Stimulated activated CD4-positive, alpha-beta T cell treated with anti-CD3 and anti-CD28 coated beads, TNF-alpha, amount 100 ng/mL, for 48 hours (primary cell): Measurements from ENCODE around the gene CCR1.

ENCODE experiments used
- DNase-seq, 3 donors: peaks; one replicate each; pipeline ENCODE4 v3.0.0-alpha.2; 2020; ENCODE audit warnings: low read depth in 3 of 3

CCR1 gene

DNA sequence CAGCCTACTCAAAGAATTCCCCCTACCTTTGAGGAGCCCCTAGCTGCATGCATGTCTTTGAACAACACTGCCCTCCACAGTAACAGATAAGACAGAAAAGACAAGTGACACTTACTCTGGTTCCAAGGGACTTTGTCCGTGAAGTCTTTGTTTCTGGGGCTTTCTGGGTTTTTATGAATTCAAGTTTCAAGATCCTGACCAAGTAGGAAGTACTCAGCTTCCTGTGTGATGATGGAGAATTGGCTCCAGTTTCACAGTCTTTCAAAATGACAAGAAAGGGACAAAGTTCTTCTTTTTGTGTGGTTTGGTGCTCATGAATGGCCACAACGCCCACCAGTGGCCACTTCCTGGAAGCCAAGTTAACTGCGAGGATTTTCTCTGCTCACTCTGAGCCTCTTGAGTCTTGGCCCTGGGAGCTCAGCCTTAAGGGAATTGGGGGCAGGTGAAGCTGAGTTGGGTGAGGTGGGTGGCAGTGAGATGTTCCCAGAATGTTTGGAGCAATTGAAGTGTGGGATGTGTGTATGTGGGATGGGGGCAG lies at the start of gene CCR1:
CCR1 (minus strand) TSS at position 147 of the 538 bp plus-strand sequence. CDS start 4,000 bp downstream, outside the sequence.
- DNase-seq = peak; percentile 14 to 37 (median 32)

DNA sequence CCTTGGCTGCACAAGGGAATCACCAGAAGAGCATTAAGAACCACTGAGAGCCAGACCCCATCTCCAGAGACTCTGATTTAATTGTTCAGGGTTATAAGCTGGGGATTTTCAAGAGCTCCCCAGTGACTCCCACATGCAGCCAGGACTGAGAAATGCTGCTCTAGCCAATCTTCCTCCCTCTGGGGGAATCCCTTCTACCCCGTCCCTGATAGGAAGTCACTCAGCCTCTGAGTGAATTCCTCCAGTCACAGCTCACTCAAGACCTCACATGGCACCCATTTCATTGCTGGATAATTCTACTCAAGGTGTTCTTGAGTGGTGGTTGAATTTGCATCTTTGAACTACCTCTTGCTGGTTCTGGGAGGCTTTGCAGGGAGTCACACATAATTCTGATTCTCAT lies 44.9 kb upstream of the CCR1 start:
- DNase-seq = no peak

DNA sequence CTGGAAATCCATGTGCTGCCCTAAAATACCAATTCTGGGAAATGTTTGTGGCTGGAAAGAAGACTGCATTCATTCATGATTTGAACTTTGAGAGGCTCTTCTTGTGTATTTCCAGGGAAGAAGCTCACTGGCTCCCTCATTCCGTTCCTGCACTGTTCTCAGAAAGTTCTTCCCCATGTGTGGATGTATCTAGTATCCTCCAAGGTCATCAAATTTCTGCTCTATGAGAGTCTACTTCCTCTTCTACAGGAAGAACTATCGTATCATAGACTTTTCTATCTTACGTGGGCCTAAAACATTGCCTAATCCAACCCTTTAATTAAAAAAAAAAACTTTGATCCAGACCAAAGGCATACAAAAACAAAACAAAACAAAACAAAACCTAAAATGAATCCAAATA lies 37.0 kb upstream of the CCR1 start:
- DNase-seq = no peak

DNA sequence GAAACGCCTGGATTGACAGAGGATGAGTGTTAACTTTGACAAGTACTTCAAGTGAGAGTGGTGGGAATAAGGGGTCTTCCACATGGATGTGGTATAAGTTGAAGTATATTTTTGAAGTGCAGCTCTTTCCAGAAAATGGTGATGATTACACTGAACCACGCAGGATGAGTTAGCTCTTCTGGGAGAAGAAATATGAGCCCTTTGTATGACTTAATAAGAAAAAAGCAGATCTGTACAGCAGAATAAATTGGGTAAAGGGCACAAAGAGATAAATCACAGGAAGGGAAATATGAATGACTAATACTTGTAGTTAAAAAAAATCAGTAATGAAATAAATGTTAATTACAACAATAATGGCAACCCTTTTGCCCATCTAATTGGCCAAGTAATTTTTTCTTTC lies 35.4 kb upstream of the CCR1 start:
- no peak for DNase-seq

DNA sequence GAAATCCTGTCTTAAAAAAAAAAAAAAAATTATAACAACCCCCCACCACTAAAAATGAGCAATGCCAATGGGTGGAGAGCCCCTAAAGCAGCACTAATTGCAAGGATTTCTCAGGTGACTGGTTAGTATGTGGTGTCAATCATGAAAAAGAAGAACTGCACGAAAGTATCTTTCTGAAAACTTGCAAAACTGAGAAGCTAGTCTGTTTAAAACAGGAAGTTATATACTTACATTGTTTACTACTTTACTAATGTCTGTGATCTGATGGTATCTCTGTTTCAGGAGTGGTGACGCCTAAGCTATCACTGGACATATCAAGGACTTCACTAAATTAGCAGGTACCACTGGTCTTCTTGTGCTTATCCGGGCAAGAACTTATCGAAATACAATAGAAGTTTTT lies 34.0 kb upstream of the CCR1 start, which contains the start of gene CCR3:
CCR3 (plus strand) TSS at position 341 of the 400 bp plus-strand sequence. CDS start 22,699 bp downstream, outside the sequence.
- no peak for DNase-seq

DNA sequence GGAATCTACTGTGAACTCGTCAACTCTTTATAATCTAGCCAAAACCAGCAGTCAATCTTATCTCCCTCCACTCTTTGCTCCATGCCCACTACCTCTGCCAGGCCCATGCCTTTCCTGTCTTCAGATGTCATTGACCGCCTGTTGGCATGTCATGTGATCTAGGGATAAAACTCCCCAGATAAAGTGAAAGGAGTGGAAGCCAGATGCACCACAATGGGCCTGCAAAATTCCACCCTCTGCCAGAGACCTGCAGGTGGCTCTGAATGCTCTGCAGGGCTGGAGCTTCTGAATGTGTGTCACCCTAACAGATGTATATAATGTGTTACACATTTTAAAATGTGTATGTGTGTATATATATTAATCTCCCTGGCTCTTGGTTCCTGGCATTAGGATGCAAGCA lies 31.8 kb upstream of the CCR1 start:
- no peak for DNase-seq

DNA sequence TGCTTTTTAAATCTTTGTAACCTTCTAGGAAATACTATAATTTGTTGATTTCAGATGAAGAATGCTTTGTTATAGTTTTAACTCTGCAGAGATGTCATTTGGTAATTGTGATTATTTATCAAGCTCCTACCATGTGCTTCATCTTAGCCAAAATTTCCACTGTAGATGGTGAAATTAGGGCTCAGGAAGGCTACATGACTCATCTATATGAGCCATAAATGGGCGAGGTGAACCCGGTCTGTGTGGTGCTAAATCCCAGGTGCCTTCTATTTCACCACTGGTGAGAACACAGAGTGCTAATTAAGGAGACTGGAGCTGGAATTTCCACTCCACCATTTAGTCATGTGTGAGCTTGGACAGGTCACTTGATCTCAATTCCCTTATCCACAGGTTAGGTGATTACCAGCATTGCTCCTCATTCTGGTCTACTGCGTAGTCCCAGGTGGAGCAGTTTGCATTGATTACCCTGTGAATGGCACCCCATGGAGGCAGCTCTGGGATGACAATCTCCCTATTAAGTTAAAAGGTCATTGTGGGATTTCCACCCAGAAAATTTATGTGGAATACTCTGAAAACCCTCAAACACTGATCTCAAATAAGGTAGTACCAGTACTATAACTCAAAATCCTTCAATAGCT lies 31.3 kb upstream of the CCR1 start:
- DNase-seq = no peak

DNA sequence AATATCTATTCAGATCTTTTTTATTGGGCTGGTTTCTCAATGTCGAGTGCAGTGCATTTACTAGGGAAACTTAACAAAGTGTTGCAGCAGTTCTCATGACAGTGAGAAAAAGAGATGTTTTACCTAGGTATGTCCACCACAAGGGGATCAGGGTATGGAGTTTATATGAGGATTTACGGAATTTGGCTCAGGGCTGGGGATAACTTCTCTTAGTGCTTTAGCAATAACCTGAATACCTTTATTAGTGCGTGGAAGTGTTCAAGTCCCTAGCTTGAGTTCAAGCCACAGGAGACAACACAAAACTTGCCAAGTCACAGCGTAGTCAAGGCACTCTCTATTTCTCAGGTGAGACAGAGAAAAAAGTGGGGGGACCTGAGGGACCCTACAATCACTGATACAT lies 30.3 kb upstream of the CCR1 start:
- DNase-seq = no peak

DNA sequence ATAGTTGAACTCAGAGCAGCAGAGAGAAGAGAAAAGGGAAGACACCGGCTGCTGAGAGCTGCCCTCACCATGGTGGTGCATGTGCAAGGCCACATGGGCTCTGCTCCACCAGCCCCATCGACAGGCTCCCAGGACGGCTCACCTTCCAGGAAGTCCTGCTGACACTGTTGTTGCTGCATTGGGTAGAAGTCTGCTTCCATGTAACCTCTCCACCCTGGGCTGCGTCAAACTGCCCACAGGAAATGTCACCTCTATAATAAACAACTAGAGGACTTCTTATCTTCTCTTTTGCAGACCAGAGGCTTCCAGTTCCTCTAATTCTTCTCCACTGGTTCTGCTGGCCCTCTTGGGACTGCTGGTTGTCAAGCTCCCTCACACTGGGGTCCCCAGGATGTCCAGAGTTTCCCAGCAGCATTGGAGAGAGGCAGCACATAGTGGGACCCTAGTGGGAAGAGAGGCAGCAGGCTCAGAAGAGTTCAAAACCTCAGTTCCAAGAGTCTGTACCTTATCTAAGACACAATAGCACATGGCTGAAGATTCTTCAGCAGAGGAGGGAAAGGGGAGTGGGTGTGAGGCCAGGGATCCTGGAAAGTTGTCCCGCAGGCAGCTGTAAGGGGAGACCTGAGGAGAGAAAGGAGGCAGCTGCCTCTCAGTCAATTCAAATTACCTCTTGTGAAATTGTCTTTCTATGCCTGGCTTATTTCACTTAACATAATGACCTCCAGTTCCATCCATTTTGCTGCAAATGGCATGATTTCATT lies 28.4 kb upstream of the CCR1 start:
- no peak for DNase-seq

DNA sequence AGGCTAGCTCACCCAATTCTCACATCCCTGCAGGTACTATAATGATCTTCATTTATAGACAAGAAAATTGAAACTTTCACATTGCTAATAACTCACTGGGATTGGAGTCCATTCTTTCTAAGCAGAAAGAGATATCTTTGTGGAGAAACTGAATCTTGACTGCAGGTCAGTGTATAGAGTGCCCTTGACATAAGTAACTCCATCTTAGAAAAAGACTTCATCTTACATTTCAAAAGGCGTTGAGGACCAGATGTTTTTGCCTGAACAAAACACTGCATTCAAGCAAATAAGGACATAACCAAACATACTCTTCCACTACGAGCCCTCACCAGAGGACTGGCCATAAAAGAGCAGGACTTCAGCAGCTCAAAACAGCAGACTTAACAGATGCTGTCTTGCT lies 27.3 kb upstream of the CCR1 start:
- DNase-seq = no peak

DNA sequence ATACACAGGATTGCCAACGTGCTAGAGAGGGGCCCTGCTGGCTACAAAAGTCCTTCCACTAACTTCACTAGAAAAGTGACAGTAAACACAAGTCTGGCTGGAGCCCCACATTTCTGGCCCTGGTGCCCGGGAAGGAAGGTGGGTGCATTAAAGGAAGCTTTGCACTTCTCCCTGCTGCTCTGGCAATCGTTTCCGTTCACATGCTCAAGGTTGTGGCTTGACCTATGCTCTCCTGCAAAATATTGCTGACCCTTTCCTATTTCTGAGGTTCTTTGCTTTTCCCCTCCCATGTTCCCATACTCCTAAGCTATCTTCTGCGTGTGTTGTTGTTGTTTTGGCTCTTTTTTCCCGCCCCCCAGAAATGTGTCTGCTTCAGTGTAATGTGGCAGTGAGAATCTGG lies 25.1 kb upstream of the CCR1 start:
- DNase-seq = no peak

DNA sequence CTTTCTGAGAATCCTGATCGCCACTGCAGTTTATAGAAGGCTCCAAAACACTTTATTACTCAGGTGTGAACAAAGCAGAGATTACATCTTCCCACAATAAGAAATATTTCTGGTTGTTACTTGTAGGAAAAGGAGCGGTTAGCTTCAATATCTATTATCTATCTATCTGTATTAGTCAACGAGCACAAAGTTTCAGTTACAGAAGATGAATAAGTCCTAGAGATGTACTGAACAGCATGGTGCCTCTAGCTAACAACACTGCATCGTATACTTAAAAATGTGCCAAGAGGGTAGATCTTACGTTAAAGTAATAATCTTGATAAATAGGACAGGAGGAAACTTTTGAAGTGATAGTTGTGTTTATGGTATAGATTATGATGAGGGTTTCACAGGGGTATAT lies 23.2 kb upstream of the CCR1 start:
- no peak for DNase-seq

DNA sequence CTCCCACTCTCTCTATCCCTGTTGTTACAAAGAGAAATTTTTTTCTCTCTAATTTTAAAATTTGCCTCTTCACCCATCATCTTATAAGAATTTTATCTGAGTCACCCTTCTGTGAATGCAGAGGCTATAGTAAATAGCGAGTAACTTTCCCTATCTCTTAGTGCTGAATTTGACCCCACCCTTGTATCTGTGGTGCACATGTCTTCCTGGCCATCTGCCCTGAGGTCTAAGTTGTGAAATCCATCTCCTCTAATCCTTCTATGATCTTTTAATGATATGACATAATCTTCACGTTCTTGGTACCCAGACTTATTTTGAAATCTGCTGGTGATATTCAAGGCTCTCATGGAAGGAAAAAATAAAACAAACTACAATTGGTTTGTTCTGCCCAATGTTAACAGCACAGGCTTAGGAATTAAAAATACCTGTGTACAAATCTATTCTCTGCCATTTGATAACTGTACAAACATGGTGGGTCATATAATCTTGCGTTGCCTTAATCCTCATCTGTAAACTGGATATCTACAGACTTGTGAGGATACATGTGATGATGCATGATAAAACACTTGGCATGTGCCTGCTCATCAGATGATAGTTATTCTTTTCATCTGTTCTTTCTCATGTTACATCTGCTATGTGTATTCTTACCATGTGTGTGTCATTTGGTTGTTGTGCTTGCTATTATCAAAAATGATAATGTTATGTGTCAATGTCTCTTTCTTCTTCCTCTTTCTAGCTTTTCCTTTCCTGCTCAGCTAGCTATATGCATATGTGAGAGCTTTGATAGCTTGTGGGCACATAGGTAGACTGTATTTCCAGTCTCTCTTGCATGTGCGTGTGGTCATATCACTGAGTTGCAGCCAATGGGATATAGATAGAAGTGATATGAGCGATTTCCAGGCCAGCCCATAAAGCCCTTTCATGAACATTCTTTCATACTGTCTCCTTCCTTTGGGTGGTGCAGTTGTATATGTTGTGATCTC lies 20.4 kb upstream of the CCR1 start:
- DNase-seq = no peak

DNA sequence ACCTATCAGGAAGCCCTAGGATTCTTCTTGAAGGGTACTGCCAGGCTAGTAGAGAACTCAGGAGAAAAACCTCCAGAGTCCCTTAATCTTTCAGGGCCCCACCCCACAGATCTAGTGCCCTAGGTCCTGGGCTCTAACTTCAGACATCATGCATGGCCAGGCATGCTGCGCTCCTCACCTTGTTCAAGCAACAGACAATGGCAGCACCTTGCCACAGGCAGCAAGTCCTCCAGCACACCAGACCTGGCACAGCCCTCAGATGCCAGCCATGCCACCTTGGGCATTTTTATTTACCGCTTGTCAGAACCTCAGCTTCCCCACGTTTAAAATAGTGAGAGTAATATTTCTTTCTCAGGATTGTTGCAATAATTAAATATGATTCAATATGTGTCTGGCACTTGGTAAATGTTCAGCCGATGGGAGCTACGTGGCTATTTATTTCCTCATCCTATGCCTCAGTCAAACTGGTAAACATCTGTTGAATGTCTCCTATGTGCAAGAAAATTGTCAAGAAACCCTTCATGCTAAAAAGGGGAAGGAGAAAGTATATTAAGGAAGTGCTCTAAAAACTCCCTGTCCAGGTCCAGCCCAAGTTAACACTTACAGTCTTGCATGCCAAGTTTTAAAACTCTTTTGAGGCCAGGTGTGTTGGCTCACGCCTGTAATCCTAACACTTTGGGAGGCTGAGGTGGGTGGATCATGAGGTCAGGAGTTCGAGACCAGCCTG lies 14.5 kb upstream of the CCR1 start:
- no peak for DNase-seq

DNA sequence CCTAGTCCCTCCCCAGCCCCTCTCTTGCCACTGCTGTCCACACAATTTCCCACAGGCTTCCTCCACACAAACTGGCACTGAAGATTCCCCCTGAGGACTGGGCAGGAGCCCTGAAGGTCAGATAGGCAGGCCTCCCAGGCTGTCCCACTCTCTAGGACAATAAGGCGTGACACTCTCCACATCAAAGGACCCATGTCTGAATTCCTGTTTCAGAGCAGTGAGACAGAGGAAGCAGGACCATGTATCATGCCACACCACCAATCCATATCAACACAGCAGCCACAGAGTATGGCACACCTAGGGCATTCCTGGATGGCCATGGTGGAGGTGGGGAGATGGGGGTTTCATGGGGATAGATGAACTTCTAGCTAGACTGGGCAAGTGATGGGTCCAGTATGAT lies 13.8 kb upstream of the CCR1 start:
- no peak for DNase-seq

DNA sequence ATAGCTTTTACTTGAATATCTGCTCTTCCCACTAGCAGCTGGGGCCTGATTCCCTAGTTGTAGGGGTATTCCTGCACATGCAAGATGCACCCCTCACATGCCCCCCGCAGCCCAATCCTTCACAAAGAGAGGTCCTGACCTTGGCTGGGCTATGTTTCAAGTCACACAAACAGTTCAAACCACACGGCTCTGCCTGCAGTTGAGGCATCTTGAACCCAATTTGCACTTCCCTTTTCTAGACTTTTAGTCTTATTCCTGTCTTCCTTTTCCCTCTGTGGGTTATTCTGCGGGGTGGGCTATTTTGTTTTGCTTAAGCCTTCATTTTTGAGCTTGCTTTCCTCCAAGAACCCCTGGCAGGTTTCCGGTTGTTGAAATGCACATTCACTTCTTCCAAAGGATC lies 13.3 kb upstream of the CCR1 start:
- no peak for DNase-seq

DNA sequence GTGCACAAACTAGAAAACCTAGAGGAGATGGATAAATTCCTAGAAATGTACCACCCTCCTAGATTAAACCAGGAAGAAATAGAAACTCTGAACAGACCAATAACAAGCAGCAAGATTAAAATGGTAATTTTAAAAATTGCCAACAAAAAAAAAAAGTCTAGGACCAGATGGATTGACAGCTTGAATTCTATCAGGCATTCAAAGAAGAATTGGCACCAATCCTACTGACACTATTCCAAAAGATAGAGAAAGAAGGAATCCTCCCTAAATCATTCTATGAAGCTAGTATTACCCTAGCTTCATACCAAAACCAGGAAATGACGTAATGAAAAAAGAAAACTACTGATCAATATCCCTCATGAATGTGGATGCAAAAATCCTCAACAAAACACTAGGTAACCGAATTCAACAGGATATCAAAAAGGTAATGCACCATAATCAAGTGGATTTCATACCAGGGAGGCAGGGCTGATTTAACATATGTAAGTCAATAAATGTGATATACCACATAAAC lies 10.1 kb upstream of the CCR1 start:
- no peak for DNase-seq

DNA sequence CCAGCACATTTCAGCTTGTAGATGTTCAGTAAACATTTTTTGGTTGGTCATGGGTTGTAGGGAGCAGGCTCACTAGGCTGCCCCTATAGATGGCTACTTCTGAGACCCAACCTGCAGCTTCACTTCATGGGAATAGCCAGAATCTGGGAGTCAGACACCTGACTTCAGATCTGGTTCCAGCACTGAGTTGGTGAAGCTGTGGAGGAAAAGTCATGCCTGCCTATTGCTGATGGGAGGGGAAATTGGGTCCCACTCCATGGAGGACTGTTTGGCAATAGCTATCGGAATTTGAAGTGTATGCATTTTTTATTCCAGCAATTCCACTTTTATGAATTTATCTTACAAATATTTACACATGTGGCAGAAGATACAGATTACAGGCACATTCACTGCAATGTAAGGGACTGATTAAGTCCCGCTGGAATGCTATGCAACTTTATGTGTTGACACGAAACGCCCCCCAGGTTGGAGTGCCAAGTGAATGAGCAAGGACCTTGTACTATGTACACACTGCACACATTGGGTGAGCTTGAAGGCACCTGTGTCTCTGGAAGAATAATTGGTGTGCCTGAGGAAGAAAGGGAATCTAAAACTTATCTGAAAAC lies 7.8 kb upstream of the CCR1 start:
- no peak for DNase-seq

DNA sequence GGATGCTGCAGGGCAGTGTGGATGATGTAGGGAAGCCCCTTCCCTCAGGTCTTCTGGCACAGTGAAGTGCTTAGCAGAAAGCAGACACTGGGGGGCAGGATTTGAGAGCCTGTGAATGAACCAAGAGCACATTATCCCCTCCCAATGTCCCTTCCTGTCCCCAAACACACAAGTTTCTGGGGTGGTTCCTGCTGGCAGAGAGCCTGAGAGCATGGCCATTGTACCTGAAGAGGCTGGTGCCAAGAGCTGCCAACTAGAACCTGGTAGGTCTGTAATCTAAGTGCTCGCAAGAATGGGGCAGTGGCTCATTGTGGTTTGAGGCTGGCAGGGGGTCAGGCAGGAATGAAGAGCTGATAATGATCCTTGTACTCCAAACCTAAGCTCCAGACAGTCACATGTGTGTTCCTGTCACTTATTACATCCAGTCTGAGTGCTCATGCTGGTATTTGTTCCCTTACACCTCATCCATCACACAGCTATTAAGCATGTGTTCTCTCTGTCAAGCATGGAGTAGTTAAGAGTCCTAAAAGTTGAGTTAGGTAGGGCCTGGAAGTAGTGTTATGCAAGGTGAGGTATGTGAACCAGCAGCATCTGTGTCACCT lies 6.7 kb upstream of the CCR1 start:
- DNase-seq = peak in 1 of 3 donors; percentile 6

DNA sequence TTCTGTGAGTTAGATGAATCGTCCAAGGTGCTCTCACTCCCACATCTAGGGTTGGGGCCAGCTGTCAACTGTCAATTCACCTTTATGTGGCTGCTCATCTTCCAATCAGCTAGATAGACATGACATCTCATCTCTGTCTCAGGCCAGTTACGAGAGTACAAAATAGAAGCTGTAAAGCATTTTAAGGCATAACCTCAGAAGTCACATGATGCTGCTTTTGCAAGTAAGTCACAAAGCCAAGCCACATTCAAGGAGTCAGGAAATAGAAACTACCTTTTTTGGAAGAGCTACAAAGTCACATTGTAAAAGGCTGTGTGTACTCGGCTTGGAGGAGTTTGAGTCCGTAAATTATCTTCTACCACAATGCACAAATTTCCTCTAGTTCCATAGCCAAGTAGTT lies 5.1 kb upstream of the CCR1 start:
- DNase-seq = no peak
